Measurements from ENCODE around the gene MT2A.
A peak's percentile ranks its signal among the peaks of the same experiment; 100 is the strongest.
"Not testable (repeated sequence)": the region's sequence is repeated elsewhere in the genome, so short reads cannot be mapped to it uniquely, and the experiment has no call there.

Gene MT2A

DNA sequence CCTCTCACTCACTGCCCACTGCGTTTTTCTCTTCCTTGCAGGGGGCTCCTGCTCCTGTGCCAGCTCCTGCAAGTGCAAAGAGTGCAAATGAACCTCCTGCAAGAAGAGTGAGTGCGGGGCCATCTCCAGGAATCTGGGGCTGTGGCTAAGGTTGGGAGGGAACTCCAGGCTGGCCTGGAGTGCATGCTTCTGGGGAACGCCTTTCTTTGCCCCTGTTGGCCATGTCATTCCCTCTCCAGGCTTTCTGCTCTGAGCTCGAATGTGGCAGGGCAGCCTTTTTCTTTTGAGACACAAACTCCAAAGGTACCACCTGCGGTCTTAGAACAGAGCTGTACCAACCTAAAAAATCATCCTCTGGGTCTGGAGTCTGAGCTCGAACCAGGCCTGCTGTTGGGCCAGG is 9.8 kb downstream of the MT2A start:
- DNase-seq (ENCODE audit: low read depth), result no peak
- no peak overlapping the region for H3K4me3 ChIP-seq (ENCODE audit: low read length)
- TF ChIP-seq, protein P1, sequence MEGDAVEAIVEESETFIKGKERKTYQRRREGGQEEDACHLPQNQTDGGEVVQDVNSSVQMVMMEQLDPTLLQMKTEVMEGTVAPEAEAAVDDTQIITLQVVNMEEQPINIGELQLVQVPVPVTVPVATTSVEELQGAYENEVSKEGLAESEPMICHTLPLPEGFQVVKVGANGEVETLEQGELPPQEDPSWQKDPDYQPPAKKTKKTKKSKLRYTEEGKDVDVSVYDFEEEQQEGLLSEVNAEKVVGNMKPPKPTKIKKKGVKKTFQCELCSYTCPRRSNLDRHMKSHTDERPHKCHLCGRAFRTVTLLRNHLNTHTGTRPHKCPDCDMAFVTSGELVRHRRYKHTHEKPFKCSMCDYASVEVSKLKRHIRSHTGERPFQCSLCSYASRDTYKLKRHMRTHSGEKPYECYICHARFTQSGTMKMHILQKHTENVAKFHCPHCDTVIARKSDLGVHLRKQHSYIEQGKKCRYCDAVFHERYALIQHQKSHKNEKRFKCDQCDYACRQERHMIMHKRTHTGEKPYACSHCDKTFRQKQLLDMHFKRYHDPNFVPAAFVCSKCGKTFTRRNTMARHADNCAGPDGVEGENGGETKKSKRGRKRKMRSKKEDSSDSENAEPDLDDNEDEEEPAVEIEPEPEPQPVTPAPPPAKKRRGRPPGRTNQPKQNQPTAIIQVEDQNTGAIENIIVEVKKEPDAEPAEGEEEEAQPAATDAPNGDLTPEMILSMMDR (conservative IDR thresholded peaks at IDR 0.05; ENCODE audit: low read depth, low read length), result no peak

DNA sequence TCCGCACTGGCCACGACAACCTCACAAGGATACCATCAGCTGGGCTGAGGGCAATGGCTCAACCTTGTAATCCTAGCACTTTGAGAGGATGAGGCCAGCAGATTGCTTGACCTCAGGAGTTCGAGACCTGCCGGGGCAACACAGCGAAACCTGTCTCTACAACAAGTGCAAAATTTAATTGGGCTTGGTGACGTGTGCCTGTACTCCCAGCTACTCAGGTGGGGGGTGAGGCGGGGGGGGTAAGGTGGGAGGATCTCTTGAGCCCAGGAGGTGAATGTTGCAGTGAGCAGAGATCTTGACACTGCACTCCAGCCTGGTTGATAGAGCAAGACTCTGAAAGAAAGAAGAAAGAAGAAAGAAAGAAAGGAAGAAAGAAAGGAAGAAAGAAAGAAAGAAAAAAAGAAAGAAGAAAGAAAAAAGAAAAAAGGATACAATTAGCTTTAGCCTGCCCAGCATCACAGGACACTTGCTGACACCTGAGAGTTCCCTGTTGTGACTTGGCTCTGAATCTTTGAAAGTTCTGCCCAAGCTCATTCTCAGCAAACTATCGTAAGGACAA is 12.0 kb downstream of the MT2A start:
- TF ChIP-seq, protein P1 (conservative IDR thresholded peaks at IDR 0.05; ENCODE audit: low read depth, low read length), result no peak
- DNase-seq (ENCODE audit: low read depth), result no peak
- H3K4me3 ChIP-seq (ENCODE audit: low read length), result no peak overlapping the region

DNA sequence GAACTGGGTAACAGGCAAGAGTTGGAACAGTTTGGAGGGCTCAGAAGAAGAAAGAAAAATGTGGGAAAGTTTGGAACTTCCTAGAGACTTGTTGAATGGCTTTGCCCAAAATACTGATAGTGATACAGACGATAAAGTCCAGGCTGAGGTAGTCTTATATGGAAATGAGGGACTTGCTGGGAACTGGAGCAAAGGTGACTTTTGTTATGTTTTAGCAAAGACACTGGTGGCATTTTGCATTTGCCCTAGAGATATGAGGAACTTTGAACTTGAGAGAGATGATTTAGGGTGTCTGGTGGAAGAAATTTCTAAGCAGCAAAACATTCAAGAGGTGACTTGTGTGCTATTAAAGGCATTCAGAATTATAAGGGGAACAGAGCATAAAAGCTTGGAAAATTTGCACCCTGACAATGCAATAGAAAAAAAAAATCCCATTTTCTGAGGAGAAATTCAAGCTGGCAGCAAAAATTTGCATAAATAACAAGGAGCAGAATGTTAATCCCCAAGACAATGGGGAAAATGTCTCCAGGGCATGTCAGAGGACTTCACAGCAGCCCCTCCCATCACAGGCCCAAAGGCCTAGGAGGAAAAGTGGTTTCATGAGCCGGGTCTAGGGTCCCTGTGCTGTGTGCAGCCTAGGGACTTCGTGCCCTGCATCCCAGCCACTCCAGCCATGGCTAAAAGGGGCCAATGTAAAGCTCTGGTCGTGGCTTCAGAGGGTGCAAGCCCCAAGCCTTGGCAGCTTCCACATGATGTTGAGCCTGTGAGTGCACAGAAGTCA is 13.5 kb downstream of the MT2A start:
- not testable (repeated sequence) for DNase-seq (ENCODE audit: low read depth)

DNA sequence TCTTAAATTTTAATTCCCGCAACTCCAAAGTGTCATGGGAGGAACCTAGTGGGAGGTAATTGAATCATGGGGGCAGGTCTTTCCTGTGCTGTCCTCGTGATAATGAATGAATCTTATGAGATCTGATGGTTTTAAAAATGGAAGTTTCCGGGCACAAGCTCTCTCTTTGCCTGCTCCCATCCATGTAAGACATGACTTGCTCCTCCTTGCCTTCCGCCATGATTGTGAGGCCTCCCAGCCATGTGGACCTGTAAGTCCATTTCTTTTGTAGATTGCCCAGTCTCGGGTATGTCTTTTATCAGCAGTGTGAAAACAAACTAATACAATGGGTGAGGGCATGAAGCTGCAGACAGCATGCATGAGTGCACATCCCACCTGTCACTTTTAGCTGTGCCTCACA is 14.8 kb downstream of the MT2A start:
- not testable (repeated sequence) for DNase-seq (ENCODE audit: low read depth); H3K4me3 ChIP-seq (ENCODE audit: low read length)

More for the DNA sequence above, 13.5 kb downstream of the MT2A start:
- H3K4me3 ChIP-seq (ENCODE audit: low read length), result not testable (repeated sequence)

DNA sequence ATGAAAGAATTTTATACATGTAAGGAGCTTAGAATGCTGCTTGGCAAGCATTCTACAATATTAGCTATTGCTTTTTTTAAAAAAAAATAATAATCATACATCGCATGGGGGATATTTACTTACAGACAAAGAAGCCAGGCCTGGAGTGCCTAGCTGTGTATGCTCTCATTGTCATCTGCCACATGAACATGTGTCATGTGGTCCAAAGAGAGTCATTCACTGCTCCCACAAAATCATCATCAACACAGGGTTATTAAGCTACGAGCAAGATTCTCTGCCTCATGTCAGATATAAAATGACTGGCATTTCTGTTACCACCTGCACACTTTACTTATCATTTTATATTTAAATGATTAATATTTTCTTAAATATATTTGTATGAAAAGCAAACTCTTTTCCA is 15.3 kb downstream of the MT2A start:
- no peak overlapping the region for H3K4me3 ChIP-seq (ENCODE audit: low read length)
- no peak for DNase-seq (ENCODE audit: low read depth)
- TF ChIP-seq, protein P1 (conservative IDR thresholded peaks at IDR 0.05; ENCODE audit: low read depth, low read length), result no peak

DNA sequence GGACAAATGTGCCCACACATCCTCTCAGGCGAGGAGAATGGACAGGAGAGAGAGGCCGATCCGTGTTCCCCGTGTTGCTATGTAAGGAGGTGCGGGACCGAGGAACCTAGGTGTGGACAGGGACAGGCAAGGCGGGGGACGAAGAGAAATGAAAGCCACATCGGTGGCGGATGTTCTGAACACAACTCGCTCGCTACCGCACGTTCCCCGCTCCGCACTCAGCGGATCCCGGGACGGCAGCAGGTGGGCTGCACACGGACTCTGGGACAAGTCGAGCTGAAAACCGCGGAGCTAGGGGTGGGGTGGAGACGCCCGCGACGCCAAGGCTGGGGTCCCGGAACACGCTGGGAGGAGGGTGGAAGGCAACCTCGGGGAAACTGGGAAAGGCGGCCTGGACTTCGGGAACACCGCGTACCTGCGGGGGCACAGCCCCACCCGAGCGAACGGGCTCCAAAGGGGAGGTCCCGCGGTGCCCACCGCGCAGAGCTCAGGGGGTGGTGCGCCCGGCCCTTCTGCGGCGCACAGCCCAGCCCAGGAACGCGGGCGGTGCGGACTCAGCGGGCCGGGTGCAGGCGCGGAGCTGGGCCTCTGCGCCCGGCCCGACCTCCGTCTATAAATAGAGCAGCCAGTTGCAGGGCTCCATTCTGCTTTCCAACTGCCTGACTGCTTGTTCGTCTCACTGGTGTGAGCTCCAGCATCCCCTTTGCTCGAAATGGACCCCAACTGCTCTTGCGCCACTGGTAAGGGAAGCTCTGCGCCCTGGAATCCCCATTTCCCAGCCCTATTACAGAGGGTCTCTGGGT is 17.0 kb downstream of the MT2A start, which contains the start of gene MT1E:
MT1E (plus strand) TSS at position 642 of the 803 bp plus-strand sequence; CDS start at position 713, 71 bp downstream.
- no peak for DNase-seq (ENCODE audit: low read depth)
- H3K4me3 ChIP-seq (ENCODE audit: low read length), result peak within 1 kb of the TSS; percentile 68
- TF ChIP-seq, protein P1 (conservative IDR thresholded peaks at IDR 0.05; ENCODE audit: low read depth, low read length), result no peak

DNA sequence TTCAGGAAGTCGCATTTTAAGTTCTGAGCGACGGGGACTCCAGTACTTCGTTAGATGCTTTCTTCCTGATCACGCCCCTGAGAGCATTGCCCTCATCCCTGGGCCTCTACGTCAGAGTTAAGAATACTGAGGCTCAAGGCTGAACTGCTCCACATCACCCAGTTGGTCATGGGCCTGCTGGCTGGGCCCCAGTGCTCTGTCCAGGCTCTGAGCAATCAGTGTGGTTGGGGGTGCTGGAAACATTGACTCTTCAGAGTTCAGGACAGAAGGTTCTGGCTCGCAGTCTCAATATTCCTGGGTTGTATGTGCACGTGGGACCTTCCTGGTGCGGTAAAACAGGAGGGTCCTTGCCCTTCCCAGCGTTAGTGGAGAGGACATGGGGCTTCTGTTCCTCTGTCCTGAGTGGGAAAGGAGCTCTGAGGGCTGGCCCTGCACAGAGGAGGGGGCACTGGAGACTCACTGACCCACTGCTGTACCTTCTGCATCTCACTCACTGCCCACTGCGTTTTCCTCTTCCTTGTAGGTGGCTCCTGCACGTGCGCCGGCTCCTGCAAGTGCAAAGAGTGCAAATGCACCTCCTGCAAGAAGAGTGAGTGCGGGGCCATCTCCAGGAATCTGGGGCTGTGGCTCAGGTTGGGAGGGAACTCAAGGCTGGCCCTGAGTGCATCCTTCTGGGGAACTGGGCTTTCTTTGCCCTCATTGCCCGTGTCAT is 17.7 kb downstream of the MT2A start:
- TF ChIP-seq, protein P1 (conservative IDR thresholded peaks at IDR 0.05; ENCODE audit: low read depth, low read length), result no peak
- DNase-seq (ENCODE audit: low read depth), result no peak
- H3K4me3 ChIP-seq (ENCODE audit: low read length), result peak overlapping the region; percentile 68
